ENCODE measurements around the gene TBL1XR1.

The TBL1XR1 gene

GRCh38 chr3:177134816-177135210 is 62.5 kb downstream of the TBL1XR1 start:
- no peak for TF ChIP-seq GATA1 (IDR thresholded peaks at IDR 0.05; ENCODE audit: low read depth, low read length)
- TF ChIP-seq POLR2A (IDR thresholded peaks at IDR 0.05; ENCODE audit: low read length) = no peak
- no peak for DNase-seq

GRCh38 chr3:177133860-177134815 is 63.1 kb downstream of the TBL1XR1 start:
- TF ChIP-seq POLR2A (IDR thresholded peaks at IDR 0.05; ENCODE audit: low read length) = no peak
- TF ChIP-seq GATA1 (IDR thresholded peaks at IDR 0.05; ENCODE audit: low read depth, low read length) = no peak
- no peak for DNase-seq

GRCh38 chr3:177131927-177132636 is 65.2 kb downstream of the TBL1XR1 start:
- TF ChIP-seq POLR2A (IDR thresholded peaks at IDR 0.05; ENCODE audit: low read length) (no peak), GATA1 (IDR thresholded peaks at IDR 0.05; ENCODE audit: low read depth, low read length) (no peak)
- DNase-seq = no peak

- TF ChIP-seq POLR2A (IDR thresholded peaks at IDR 0.05; ENCODE audit: low read length) (no peak), GATA1 (IDR thresholded peaks at IDR 0.05; ENCODE audit: low read depth, low read length) (no peak)
- no peak for DNase-seq
These were observed 70.3 kb downstream of the TBL1XR1 start for GRCh38 chr3:177127008-177127407.

GRCh38 chr3:177126015-177126773 is 71.1 kb downstream of the TBL1XR1 start:
- no peak for DNase-seq
- TF ChIP-seq GATA1 (IDR thresholded peaks at IDR 0.05; ENCODE audit: low read depth, low read length) (no peak), POLR2A (IDR thresholded peaks at IDR 0.05; ENCODE audit: low read length) (no peak)

GRCh38 chr3:177124882-177125281 is 72.4 kb downstream of the TBL1XR1 start:
- TF ChIP-seq GATA1 (IDR thresholded peaks at IDR 0.05; ENCODE audit: low read depth, low read length) = no peak
- DNase-seq = no peak

GRCh38 chr3:177123822-177124221 is 73.5 kb downstream of the TBL1XR1 start:
- TF ChIP-seq GATA1 (IDR thresholded peaks at IDR 0.05; ENCODE audit: low read depth, low read length) (no peak), POLR2A (IDR thresholded peaks at IDR 0.05; ENCODE audit: low read length) (no peak)
- no peak for DNase-seq

GRCh38 chr3:177122183-177122856 is 75.0 kb downstream of the TBL1XR1 start:
- no peak for DNase-seq
- TF ChIP-seq GATA1 (IDR thresholded peaks at IDR 0.05; ENCODE audit: low read depth, low read length) (no peak), POLR2A (IDR thresholded peaks at IDR 0.05; ENCODE audit: low read length) (no peak)

- DNase-seq = no peak
These were observed 77.5 kb downstream of the TBL1XR1 start for GRCh38 chr3:177119829-177120228.

GRCh38 chr3:177114253-177114652 is 83.0 kb downstream of the TBL1XR1 start:
- DNase-seq = no peak
- TF ChIP-seq GATA1 (IDR thresholded peaks at IDR 0.05; ENCODE audit: low read depth, low read length) (no peak), POLR2A (IDR thresholded peaks at IDR 0.05; ENCODE audit: low read length) (no peak)

More at GRCh38 chr3:177119829-177120228, 77.5 kb downstream of the TBL1XR1 start:
- TF ChIP-seq POLR2A (IDR thresholded peaks at IDR 0.05; ENCODE audit: low read length) (no peak), GATA1 (IDR thresholded peaks at IDR 0.05; ENCODE audit: low read depth, low read length) (no peak)

GRCh38 chr3:177111541-177111949 is 85.7 kb downstream of the TBL1XR1 start:
- TF ChIP-seq POLR2A (IDR thresholded peaks at IDR 0.05; ENCODE audit: low read length) = no peak
- no peak for TF ChIP-seq GATA1 (IDR thresholded peaks at IDR 0.05; ENCODE audit: low read depth, low read length)

GRCh38 chr3:177110895-177111294 is 86.4 kb downstream of the TBL1XR1 start:
- DNase-seq = no peak
- TF ChIP-seq POLR2A (IDR thresholded peaks at IDR 0.05; ENCODE audit: low read length) (no peak), GATA1 (IDR thresholded peaks at IDR 0.05; ENCODE audit: low read depth, low read length) (no peak)

More at GRCh38 chr3:177111541-177111949, 85.7 kb downstream of the TBL1XR1 start:
- no peak for DNase-seq

GRCh38 chr3:177110386-177110785 is 86.9 kb downstream of the TBL1XR1 start:
- no peak for TF ChIP-seq GATA1 (IDR thresholded peaks at IDR 0.05; ENCODE audit: low read depth, low read length)
- TF ChIP-seq POLR2A (IDR thresholded peaks at IDR 0.05; ENCODE audit: low read length) = no peak
- DNase-seq = no peak
